ENCODE data around the gene TMED6.

TMED6 gene

DNA sequence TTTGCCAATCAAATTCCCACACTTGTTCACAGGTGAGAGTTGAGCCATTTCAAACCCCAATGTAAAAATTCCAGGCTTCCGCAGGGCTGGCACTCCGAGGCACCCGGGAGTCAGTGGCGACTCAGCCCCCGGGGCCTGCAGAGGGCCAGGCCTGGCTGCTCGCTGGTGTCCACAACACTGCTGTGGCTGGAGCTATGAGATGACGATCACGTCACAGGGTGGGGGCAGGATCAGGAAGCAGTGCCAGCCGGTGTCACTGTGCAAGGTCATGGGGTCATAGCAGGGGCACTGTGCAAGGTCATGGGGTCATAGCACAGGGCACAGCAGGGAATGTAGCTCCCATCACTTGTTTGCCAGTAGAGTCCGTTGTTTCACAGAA is 32.7 kb downstream of the TMED6 start:
- DNase-seq (ENCODE audit: low spot score): no peak
- TF ChIP-seq, protein P1, sequence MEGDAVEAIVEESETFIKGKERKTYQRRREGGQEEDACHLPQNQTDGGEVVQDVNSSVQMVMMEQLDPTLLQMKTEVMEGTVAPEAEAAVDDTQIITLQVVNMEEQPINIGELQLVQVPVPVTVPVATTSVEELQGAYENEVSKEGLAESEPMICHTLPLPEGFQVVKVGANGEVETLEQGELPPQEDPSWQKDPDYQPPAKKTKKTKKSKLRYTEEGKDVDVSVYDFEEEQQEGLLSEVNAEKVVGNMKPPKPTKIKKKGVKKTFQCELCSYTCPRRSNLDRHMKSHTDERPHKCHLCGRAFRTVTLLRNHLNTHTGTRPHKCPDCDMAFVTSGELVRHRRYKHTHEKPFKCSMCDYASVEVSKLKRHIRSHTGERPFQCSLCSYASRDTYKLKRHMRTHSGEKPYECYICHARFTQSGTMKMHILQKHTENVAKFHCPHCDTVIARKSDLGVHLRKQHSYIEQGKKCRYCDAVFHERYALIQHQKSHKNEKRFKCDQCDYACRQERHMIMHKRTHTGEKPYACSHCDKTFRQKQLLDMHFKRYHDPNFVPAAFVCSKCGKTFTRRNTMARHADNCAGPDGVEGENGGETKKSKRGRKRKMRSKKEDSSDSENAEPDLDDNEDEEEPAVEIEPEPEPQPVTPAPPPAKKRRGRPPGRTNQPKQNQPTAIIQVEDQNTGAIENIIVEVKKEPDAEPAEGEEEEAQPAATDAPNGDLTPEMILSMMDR (IDR thresholded peaks at IDR 0.05): no peak
- Histone ChIP-seq H3K27ac (no peak overlapping the region), H3K4me3 (no peak overlapping the region)

DNA sequence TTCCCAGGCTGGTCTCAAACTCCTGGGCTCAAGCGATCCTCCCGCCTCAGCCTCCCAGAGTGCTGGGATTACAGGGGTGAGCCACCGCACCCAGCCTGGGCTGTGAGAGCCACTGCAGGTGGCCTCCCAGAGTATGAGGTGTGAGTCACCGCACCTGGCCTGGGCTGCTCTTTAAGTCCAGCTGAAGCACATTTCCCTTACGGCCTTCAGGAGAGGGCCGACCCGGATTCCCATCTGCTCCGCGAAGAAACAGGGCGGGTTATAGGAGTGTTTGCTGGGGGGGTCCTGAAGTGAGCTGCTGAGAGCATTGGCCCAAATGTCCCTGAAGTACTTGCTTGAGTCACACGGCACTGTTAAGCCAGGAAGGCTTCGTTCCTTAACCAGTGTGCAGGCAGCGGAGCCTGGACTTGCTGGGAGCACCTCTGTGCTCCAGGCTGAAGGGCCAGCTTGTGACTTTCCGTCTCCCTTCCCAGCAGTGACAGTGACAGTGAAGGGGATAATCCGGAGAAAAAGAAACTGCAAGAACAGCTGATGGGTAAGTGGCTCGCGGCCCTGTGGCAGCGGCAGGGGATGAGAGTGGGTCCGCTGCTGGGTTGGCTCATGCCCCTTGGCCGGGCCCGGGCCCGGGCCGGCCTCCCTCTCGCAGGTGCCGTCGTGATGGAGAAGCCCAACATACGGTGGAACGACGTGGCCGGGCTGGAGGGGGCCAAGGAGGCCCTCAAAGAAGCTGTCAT is 33.2 kb downstream of the TMED6 start:
- TF ChIP-seq, protein P1 (IDR thresholded peaks at IDR 0.05): no peak
- H3K27ac ChIP-seq: no peak overlapping the region
- DNase-seq (ENCODE audit: low spot score): no peak
- H3K4me3 ChIP-seq: no peak overlapping the region

- no peak overlapping the region for H3K27ac ChIP-seq
- TF ChIP-seq, protein P1 (IDR thresholded peaks at IDR 0.05): no peak
- no peak overlapping the region for H3K4me3 ChIP-seq
- peak; percentile 69 for DNase-seq (ENCODE audit: low spot score)
Measured at GRCh38 chr16:69316595-69317034, 35.0 kb downstream of the TMED6 start.

DNA sequence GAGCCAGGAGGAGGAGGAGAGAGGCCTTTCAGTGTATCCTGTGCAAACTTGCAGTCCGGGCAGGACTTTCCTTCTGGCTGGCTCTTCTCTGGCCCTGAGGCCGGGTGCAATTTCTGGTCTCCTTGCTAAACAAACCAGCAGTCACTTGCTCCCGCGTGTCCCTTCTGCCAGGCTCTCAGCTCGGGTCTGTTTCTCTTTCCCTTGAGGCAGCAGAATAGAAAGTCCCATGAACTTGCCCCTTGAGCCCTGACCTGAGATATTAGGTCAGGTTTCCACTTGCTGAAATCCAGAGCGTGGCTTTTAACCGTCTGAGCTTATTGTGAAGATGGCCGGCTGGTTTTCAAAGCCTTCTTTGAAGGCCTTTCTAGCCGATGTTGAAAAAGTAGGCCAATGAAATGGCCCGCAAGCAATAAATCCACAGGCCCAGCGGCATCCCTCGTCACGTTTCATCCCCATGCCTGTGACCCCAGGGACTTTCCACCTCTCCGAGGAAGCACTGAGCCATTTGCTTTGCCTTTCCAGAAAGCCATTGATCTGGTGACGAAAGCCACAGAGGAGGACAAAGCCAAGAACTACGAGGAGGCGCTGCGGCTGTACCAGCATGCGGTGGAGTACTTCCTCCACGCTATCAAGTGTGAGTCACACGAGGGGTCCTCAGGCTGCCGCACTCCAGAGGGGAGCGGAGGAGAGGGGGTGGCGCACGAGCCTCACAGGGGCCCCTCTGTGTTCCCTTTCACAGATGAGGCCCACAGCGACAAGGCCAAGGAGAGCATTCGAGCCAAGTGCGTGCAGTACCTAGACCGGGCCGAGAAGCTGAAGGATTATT is 35.9 kb downstream of the TMED6 start:
- Histone ChIP-seq H3K4me3 (no peak overlapping the region), H3K27ac (no peak overlapping the region)
- TF ChIP-seq, protein P1 (IDR thresholded peaks at IDR 0.05): no peak
- no peak for DNase-seq (ENCODE audit: low spot score)

GRCh38 chr16:69314534-69314933 is 37.1 kb downstream of the TMED6 start:
- H3K27ac ChIP-seq: no peak overlapping the region
- H3K4me3 ChIP-seq: no peak overlapping the region
- DNase-seq (ENCODE audit: low spot score): no peak
- TF ChIP-seq, protein P1 (IDR thresholded peaks at IDR 0.05): no peak

DNA sequence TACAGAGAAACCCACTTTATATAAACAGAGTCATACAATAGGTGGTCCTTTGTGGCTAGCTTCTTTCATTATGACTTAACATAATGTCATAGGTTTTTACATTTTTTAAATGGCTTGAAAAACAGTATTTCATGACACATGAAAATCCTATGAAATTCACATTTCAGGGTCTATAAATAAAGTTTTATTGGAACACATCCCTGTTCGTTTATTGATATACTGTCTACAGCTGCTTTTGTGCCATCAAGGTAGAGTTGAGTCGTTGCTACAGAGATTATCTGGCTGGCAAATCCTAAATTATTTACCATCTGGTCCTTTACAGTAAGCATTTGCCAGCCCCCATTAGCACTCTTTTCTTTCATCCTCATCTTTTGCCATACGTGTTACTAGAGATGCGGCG is 38.1 kb downstream of the TMED6 start:
- H3K4me3 ChIP-seq: no peak overlapping the region
- no peak overlapping the region for H3K27ac ChIP-seq
- no peak for DNase-seq (ENCODE audit: low spot score)
- TF ChIP-seq, protein P1 (IDR thresholded peaks at IDR 0.05): no peak
